Coronary artery (tissue), 2 donors: ENCODE results near the gene PLPPR1.

Experiments used
- DNase-seq: peaks from one replicate; pipeline ENCODE4 v3.0.0-alpha.2; 2017; ENCODE audit warnings: low spot score
- H3K27ac ChIP-seq, 2 donors: fragments of 200-600 bp; sonication (generic); one replicate each; pipeline ENCODE4 v1.5.1; 2016 to 2019
- H3K4me3 ChIP-seq: fragments of 200-600 bp; sonication (generic); 2 replicates; pipeline ENCODE4 v1.5.1; 2016; ENCODE audit warnings: mild to moderate bottlenecking, moderate library complexity
- TF ChIP-seq, protein P1 (sequence below): fragments of 200-600 bp; sonication (generic); IDR thresholded peaks from one replicate; pipeline ENCODE4 v1.5.1; 2019; ENCODE audit warnings: antibody characterized with exemption

The PLPPR1 gene

GRCh38 chr9:101158361-101158760 lies 129.8 kb downstream of the PLPPR1 start:
- no peak overlapping the region for H3K4me3 ChIP-seq
- TF ChIP-seq, protein P1, sequence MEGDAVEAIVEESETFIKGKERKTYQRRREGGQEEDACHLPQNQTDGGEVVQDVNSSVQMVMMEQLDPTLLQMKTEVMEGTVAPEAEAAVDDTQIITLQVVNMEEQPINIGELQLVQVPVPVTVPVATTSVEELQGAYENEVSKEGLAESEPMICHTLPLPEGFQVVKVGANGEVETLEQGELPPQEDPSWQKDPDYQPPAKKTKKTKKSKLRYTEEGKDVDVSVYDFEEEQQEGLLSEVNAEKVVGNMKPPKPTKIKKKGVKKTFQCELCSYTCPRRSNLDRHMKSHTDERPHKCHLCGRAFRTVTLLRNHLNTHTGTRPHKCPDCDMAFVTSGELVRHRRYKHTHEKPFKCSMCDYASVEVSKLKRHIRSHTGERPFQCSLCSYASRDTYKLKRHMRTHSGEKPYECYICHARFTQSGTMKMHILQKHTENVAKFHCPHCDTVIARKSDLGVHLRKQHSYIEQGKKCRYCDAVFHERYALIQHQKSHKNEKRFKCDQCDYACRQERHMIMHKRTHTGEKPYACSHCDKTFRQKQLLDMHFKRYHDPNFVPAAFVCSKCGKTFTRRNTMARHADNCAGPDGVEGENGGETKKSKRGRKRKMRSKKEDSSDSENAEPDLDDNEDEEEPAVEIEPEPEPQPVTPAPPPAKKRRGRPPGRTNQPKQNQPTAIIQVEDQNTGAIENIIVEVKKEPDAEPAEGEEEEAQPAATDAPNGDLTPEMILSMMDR, result no peak
- no peak for DNase-seq

GRCh38 chr9:101162231-101162630 lies 133.7 kb downstream of the PLPPR1 start:
- Histone ChIP-seq H3K4me3 (no peak overlapping the region), H3K27ac (no peak overlapping the region)
- TF ChIP-seq, protein P1, result no peak
- no peak for DNase-seq

More at GRCh38 chr9:101158361-101158760, 129.8 kb downstream of the PLPPR1 start:
- H3K27ac ChIP-seq, result no peak overlapping the region

GRCh38 chr9:101165131-101165530 lies 136.6 kb downstream of the PLPPR1 start:
- DNase-seq, result no peak
- no peak overlapping the region for H3K27ac ChIP-seq
- TF ChIP-seq, protein P1, result no peak
- H3K4me3 ChIP-seq, result no peak overlapping the region

- TF ChIP-seq, protein P1, result no peak
- H3K27ac ChIP-seq, result no peak overlapping the region
Measured at GRCh38 chr9:101167490-101168134, 139.1 kb downstream of the PLPPR1 start.

DNA sequence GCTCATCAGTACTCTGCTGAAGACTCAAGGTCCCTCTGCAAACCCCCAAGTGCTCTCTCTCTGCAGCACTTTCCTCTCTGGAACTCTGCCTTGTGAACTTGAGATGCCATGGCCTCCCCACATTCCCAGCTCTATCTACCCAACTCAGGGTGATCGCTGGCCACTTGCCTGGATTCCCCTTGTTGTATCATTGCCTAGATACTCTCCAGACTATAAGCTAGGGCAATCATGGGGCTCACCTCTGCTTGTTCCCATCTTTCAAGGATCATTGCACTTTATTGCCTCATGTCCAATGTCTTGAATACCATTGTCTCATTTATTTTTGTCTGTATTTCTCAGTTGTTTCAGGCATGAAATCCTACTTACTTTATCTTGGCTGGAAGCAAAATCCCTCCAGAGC lies 144.1 kb downstream of the PLPPR1 start:
- no peak overlapping the region for H3K4me3 ChIP-seq
- H3K27ac ChIP-seq, result no peak overlapping the region
- TF ChIP-seq, protein P1, result no peak
- DNase-seq, result no peak

More at GRCh38 chr9:101167490-101168134, 139.1 kb downstream of the PLPPR1 start:
- DNase-seq, result no peak
- no peak overlapping the region for H3K4me3 ChIP-seq

DNA sequence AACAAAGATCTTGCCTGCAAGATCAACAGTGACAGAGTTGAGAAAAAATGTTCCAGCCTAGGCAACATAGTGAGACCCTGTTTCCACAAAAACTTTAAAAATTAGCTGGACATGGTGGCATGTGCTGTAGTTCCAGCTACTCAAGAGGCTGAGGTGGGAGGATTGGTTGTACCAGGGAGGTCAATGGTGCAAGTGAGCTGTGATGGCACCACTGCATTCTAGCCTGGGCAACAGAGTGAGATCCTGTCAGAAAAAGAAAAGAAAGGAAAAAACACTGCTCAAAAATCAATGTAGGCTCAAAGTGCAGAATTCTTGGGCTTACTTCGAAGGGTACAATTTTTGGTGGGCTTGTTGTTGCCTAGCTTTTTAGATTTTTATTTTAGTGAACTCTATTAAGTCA lies 145.4 kb downstream of the PLPPR1 start:
- DNase-seq, result no peak
- H3K27ac ChIP-seq, result no peak overlapping the region
- TF ChIP-seq, protein P1, result no peak

GRCh38 chr9:101176384-101176783 lies 147.9 kb downstream of the PLPPR1 start:
- no peak overlapping the region for H3K27ac ChIP-seq
- no peak overlapping the region for H3K4me3 ChIP-seq
- no peak for DNase-seq
- TF ChIP-seq, protein P1, result no peak

More for the DNA sequence above, 145.4 kb downstream of the PLPPR1 start:
- no peak overlapping the region for H3K4me3 ChIP-seq
